T-helper 1 cell (primary cell): ENCODE measurements around the gene IL4.

Experiments
- DNase-seq, 5 donors: peaks; one replicate each; pipeline ENCODE4 v3.0.0-alpha.2; 2012 to 2020

IL4 gene

GRCh38 chr5:132704875-132705274 is 31.1 kb downstream of the IL4 start:
- no peak for DNase-seq

DNA sequence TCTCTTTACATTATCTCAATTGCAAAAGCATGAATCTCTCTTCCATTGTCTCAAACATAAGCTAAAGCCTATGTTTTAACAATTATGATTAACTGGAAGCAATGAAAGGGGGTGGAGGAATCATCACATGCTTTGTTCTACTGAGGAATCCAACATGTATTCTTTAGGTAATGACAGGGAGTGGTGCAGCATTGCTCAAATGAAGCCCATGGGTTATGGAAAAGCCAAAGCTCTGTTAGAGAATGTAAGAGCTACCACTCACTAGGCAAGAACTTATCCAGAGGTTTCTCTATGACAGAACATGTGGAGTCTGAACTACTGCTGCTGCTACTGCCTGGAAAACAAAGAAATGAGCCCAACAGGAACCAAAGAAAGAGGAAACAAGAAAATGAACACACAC is 34.9 kb downstream of the IL4 start:
- no peak for DNase-seq

DNA sequence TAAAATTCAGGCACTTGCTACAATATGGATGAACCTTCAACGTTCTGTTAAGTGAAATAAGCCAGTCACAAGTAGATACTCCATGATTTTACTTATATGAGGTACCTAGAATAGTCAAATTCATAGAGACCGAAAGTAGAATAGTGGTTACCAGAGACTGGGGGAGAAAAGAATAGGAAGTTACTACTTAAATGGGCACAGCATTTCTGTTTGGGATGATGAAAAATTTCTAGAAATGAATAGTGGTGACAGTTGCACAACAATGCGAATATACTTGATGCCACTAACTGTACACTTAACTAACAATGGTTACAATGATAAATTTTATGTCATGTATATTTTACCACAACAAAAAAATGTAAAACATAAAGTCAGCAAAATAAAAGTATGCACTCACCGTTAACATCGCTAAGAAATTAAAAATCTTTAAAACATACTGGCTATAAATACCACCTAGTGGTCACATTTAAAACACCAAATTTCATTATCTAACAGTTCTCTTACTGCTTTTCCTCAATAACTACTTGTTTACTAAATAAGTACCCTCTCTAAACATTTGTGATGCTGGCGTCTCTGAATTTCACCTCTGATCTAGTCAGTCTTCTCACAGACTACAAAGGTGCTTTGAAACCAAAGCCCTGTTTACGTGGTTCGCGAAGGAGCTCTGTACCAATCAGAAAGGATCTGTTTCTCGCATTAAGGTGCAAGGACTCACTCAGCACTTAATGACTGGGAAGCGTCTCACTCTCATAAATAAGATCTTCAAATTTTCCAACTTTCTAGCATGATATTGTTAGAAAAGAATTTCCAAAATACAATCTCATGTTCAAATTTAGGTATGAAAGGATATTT is 40.9 kb downstream of the IL4 start:
- DNase-seq = peak in 1 of 5 donors; percentile 81

- DNase-seq = no peak
Measured at GRCh38 chr5:132718544-132719312, 44.9 kb downstream of the IL4 start.

GRCh38 chr5:132725745-132726144 is 52.0 kb downstream of the IL4 start:
- DNase-seq = no peak

DNA sequence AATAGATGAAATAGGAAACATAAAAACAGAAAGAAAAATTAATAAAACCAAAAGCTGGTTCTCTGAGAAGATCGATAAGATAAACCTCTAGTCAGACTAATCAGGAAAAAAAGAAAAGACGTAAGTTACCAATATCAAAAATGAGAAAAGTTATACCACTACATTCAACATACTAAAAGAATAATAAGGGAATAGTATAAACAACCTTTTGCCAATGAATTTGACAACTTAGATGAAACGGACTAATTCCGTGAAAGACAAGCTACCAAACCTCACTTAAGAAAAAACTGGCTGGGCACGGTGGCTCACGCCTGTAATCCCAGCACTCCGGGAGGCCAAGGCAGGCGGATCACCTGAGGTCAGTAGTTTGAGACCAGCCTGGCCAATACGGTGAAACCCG is 56.1 kb downstream of the IL4 start:
- DNase-seq = no peak
